Stimulated activated naive CD4-positive, alpha-beta T cell treated with Interleukin-2 at 50 U/mL for 16 hours (primary cell): ENCODE measurements around the gene SCN8A.

ENCODE experiments used
- DNase-seq: peaks from one replicate; lab custom pipeline; 2025; lab: John Stamatoyannopoulos, UW

SCN8A gene

GRCh38 chr12:51852404-51853137 is 261.5 kb downstream of the SCN8A start:
- DNase-seq, result no peak

DNA sequence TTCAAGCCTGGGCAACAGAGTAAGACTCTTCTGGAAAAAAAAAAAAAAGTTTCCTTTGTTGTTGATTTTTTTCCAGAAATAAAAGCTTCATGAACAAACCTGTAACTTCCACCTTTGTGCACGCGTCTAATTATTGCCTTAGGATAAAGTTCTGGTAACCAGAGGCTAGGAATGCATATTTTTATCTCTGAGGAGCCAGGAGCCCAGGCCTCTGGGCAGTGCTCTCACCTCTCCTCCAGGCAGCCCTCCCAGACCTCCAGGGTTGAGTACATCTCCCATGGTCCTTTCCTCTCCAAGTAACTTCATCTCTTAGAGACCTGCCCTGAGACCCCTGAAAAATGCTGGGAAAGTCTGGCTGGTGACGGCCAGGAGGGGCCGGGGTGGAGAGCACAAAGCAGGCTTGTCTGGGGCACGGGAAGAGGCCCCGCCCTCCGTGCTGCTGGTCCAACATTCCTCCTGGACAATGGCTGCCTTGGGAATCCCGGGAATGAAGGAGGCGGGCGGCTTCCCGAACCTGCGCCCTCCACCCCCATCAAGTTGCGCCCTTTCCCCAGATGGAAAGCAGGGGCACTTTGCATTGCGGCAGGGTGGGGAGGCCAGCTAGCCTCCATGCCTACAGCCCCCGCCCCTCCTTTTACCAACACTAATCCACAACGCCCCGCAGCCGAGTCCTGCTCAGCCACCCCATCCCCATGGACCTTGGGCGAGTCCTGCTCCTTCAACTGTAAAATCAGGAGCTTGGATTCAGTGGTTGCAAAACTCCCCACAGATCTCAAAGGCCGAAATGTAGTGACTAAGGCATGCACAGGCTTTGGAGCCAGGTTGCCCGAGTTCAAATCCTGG is 264.8 kb downstream of the SCN8A start:
- DNase-seq, result no peak

- DNase-seq, result no peak
These were observed 270.0 kb downstream of the SCN8A start for GRCh38 chr12:51860986-51861385.
